ENCODE data around the gene SDCCAG8.

The SDCCAG8 gene

GRCh38 chr1:243408479-243408878, 152.6 kb downstream of the SDCCAG8 start:
- peaks cover 7% of the 10 kb centered on the region for H3K4me1 Mint-ChIP-seq
- peaks cover 3% of the 10 kb centered on the region for H3K27me3 Mint-ChIP-seq (ENCODE audit: low read depth, poor library complexity)
- no peak for DNase-seq
- TF ChIP-seq, protein P1, sequence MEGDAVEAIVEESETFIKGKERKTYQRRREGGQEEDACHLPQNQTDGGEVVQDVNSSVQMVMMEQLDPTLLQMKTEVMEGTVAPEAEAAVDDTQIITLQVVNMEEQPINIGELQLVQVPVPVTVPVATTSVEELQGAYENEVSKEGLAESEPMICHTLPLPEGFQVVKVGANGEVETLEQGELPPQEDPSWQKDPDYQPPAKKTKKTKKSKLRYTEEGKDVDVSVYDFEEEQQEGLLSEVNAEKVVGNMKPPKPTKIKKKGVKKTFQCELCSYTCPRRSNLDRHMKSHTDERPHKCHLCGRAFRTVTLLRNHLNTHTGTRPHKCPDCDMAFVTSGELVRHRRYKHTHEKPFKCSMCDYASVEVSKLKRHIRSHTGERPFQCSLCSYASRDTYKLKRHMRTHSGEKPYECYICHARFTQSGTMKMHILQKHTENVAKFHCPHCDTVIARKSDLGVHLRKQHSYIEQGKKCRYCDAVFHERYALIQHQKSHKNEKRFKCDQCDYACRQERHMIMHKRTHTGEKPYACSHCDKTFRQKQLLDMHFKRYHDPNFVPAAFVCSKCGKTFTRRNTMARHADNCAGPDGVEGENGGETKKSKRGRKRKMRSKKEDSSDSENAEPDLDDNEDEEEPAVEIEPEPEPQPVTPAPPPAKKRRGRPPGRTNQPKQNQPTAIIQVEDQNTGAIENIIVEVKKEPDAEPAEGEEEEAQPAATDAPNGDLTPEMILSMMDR (IDR thresholded peaks at IDR 0.05): no peak
- H3K4me3 Mint-ChIP-seq: no peak overlapping the region
- H3K36me3 Mint-ChIP-seq (ENCODE audit: low read depth): no peaks in the 10 kb centered on the region
- no peak overlapping the region for H3K27ac Mint-ChIP-seq
- no peaks in the 10 kb centered on the region for H3K9me3 Mint-ChIP-seq

DNA sequence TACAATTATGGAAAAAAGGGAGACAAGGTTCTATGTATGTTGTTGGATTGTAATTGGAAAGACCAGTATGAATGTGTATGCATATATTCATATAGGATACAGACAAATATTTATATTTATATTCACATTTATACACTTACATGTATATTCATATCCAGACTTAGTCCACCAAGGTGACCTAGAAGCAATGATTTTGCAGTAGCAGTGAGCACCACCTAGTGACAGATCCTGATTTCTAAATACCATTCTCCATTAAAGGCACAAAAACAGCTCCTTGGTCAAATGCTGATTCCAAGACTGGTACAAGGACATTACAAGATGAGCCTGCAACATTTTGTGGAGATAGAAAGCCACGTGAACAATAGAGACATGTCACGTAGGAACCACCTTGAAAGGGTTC, 153.4 kb downstream of the SDCCAG8 start:
- H3K27ac Mint-ChIP-seq: no peak overlapping the region
- no peaks in the 10 kb centered on the region for H3K9me3 Mint-ChIP-seq
- H3K27me3 Mint-ChIP-seq (ENCODE audit: low read depth, poor library complexity): peaks cover 3% of the 10 kb centered on the region
- no peak overlapping the region for H3K4me3 Mint-ChIP-seq
- TF ChIP-seq, protein P1 (IDR thresholded peaks at IDR 0.05): no peak
- peaks cover 14% of the 10 kb centered on the region for H3K4me1 Mint-ChIP-seq
- DNase-seq: no peak
- H3K36me3 Mint-ChIP-seq (ENCODE audit: low read depth): no peaks in the 10 kb centered on the region

GRCh38 chr1:243411472-243411871, 155.6 kb downstream of the SDCCAG8 start:
- H3K4me3 Mint-ChIP-seq: no peak overlapping the region
- H3K27ac Mint-ChIP-seq: no peak overlapping the region
- peaks cover under 1% of the 10 kb centered on the region for H3K27me3 Mint-ChIP-seq (ENCODE audit: low read depth, poor library complexity)
- no peaks in the 10 kb centered on the region for H3K9me3 Mint-ChIP-seq
- no peaks in the 10 kb centered on the region for H3K36me3 Mint-ChIP-seq (ENCODE audit: low read depth)
- DNase-seq: no peak
- peaks cover 23% of the 10 kb centered on the region for H3K4me1 Mint-ChIP-seq
- TF ChIP-seq, protein P1 (IDR thresholded peaks at IDR 0.05): no peak

GRCh38 chr1:243413431-243414151, 157.8 kb downstream of the SDCCAG8 start:
- H3K4me1 Mint-ChIP-seq: peaks cover 23% of the 10 kb centered on the region
- TF ChIP-seq, protein P1 (IDR thresholded peaks at IDR 0.05): no peak

GRCh38 chr1:243414152-243414494, 158.3 kb downstream of the SDCCAG8 start:
- no peaks in the 10 kb centered on the region for H3K27me3 Mint-ChIP-seq (ENCODE audit: low read depth, poor library complexity)
- no peak overlapping the region for H3K4me3 Mint-ChIP-seq
- TF ChIP-seq, protein P1 (IDR thresholded peaks at IDR 0.05): no peak
- H3K36me3 Mint-ChIP-seq (ENCODE audit: low read depth): peaks cover 8% of the 10 kb centered on the region
- H3K9me3 Mint-ChIP-seq: no peaks in the 10 kb centered on the region
- peak overlapping the region; percentile 10 for H3K27ac Mint-ChIP-seq
- no peak for DNase-seq
- H3K4me1 Mint-ChIP-seq: peaks cover 23% of the 10 kb centered on the region

More at GRCh38 chr1:243413431-243414151, 157.8 kb downstream of the SDCCAG8 start:
- Mint-ChIP-seq H3K27ac (peak overlapping the region; percentile 10), H3K4me3 (no peak overlapping the region), H3K36me3 (ENCODE audit: low read depth) (peaks cover 2% of the 10 kb centered on the region), H3K27me3 (ENCODE audit: low read depth, poor library complexity) (no peaks in the 10 kb centered on the region), H3K9me3 (no peaks in the 10 kb centered on the region)
- no peak for DNase-seq
